A549 (cell line): Measurements from ENCODE around the gene SLC8A2. TPM values are rescaled to one million over a fixed set of nuclear protein-coding genes. Genes with fewer than 3 reads are reported as not detected.

Experiments
- ATAC-seq, 2 experiments: fragments of 200-7000 bp in 1 of 2; fragments of >200 bp in 1 of 2; cut with Nextera tagmentation in 1 of 2; cut with Tn5 transposase in 1 of 2; 3 replicates each; pipeline versions ENCODE4 v1.8.0 to v1.9.1; 2018 to 2020; ENCODE audit warnings: mild to moderate bottlenecking in 1 of 2, moderate library complexity in 1 of 2
- CTCF ChIA-PET: fragments of 300-600 bp; sonication (Branson Sonifier 250); formaldehyde crosslinking; extraction: SDS; loops from one replicate; lab custom pipeline; 2021; ENCODE audit warnings: antibody characterized with exemption, inconsistent platforms; lab: Yijun Ruan, JAX
- POLR2A ChIA-PET: fragments of 350-600 bp; formaldehyde crosslinking; extraction: SDS; loops from one replicate; lab custom pipeline; 2021; ENCODE audit warnings: antibody characterized with exemption, inconsistent platforms; lab: Yijun Ruan, JAX
- DNase-seq, 2 experiments: peaks; one replicate each; pipeline versions ENCODE4 v3.0.0 to v3.0.0-alpha.2; 2011 to 2016; ENCODE audit warnings: low read depth in 1 of 2, low spot score in 1 of 2
- FAIRE-seq: peaks from 2 replicates; lab custom pipeline; 2011; peaks lifted over from hg19 to GRCh38; lab: Jason Lieb, UNC
- H3K27ac ChIP-seq, 2 experiments: fragments of >200 bp; sonication (Bioruptor Twin); formaldehyde crosslinking; 3 replicates each; pipeline ENCODE4 v1.5.1; 2016 to 2017
- H3K4me1 ChIP-seq: fragments of >200 bp; sonication (Bioruptor Twin); formaldehyde crosslinking; 3 replicates; pipeline ENCODE4 v1.6.1; 2016
- H3K4me2 ChIP-seq: fragments of >200 bp; sonication (Bioruptor Twin); formaldehyde crosslinking; 3 replicates; pipeline ENCODE4 v1.6.1; 2016
- H3K4me3 ChIP-seq: fragments of >200 bp; sonication (Bioruptor Twin); formaldehyde crosslinking; 3 replicates; pipeline ENCODE4 v1.5.1; 2016
- H3K9me3 ChIP-seq: fragments of >200 bp; sonication (Bioruptor Twin); formaldehyde crosslinking; 3 replicates; pipeline ENCODE4 v1.6.1; 2016
- BHLHE40 ChIP-seq: IDR thresholded peaks from 2 replicates; pipeline ENCODE4 v1.6.1; 2012; ENCODE audit warnings: low read depth, low read length, inconsistent platforms
- CBX2 ChIP-seq: fragments of 200-600 bp; sonication (generic); IDR thresholded peaks from 2 replicates; pipeline ENCODE4 v1.6.1; 2016; ENCODE audit warnings: low read depth, mild to moderate bottlenecking, borderline replicate concordance
- CTCF ChIP-seq: fragments of >200 bp; sonication (Bioruptor Twin); formaldehyde crosslinking; IDR thresholded peaks from 3 replicates; pipeline ENCODE4 v1.5.1; 2016
- E2F6 ChIP-seq: IDR thresholded peaks from 2 replicates; pipeline ENCODE4 v1.6.1; 2012; ENCODE audit warnings: low read depth, borderline replicate concordance
- EHMT2 ChIP-seq: fragments of 200-600 bp; sonication (generic); IDR thresholded peaks from 2 replicates; pipeline ENCODE4 v1.6.1; 2016; ENCODE audit warnings: antibody characterized with exemption, low read depth, mild to moderate bottlenecking, moderate library complexity
- FOXS1 ChIP-seq: fragments of 250-450 bp; sonication (Bioruptor Pico); IDR thresholded peaks from 2 replicates; pipeline ENCODE4 v1.5.0; 2020; ENCODE audit warnings: mild to moderate bottlenecking, moderate library complexity
- HES2 ChIP-seq: fragments of >200 bp; sonication (Bioruptor Twin); formaldehyde crosslinking; IDR thresholded peaks from 2 replicates; pipeline ENCODE4 v1.6.1; 2016
- HMGXB4 ChIP-seq: fragments of 250-450 bp; sonication (Bioruptor Pico); IDR thresholded peaks from 2 replicates; pipeline ENCODE4 v1.5.0; 2021; ENCODE audit warnings: mild to moderate bottlenecking, moderate library complexity, borderline replicate concordance
- HOXA7 ChIP-seq: fragments of 250-450 bp; sonication (Bioruptor Pico); IDR thresholded peaks from 2 replicates; pipeline ENCODE4 v1.5.0; 2020; ENCODE audit warnings: mild to moderate bottlenecking, moderate library complexity
- HOXB5 ChIP-seq: fragments of 250-450 bp; sonication (Bioruptor Pico); IDR thresholded peaks from 2 replicates; pipeline ENCODE4 v1.5.0; 2020; ENCODE audit warnings: mild to moderate bottlenecking, moderate library complexity
- JUN ChIP-seq, 2 experiments: fragments of >200 bp; sonication (Bioruptor Twin); formaldehyde crosslinking; IDR thresholded peaks; 2 replicates in 1 of 2; 3 replicates in 1 of 2; pipeline ENCODE4 v1.6.1; 2016 to 2017
- MAFK ChIP-seq: fragments of 450-650 bp; IDR thresholded peaks from 2 replicates; pipeline ENCODE4 v1.6.1; 2014; ENCODE audit not compliant: partially characterized antibody
- MAX ChIP-seq: IDR thresholded peaks from 2 replicates; pipeline ENCODE4 v1.6.1; 2012
- NPAS2 ChIP-seq: fragments of 250-450 bp; sonication (Bioruptor Pico); IDR thresholded peaks from 2 replicates; pipeline ENCODE4 v1.8.0; 2022; ENCODE audit warnings: mild to moderate bottlenecking, moderate library complexity, borderline replicate concordance
- POLR2A ChIP-seq: IDR thresholded peaks from 2 replicates; pipeline ENCODE4 v1.6.1; 2012; ENCODE audit warnings: mild to moderate bottlenecking, low read length
- RAD21 ChIP-seq, 2 experiments: fragments of >200 bp in 1 of 2; sonication (Bioruptor Twin) in 1 of 2; formaldehyde crosslinking in 1 of 2; IDR thresholded peaks in 1 of 2; conservative IDR thresholded peaks in 1 of 2; 2 replicates in 1 of 2; 3 replicates in 1 of 2; pipeline ENCODE4 v1.6.1; 2012 to 2018; ENCODE audit warnings: inconsistent platforms in 1 of 2
- RARB ChIP-seq: fragments of 250-450 bp; sonication (Bioruptor Pico); IDR thresholded peaks from 2 replicates; pipeline ENCODE4 v1.8.0; 2021; ENCODE audit warnings: mild to moderate bottlenecking, moderate library complexity
- RCOR1 ChIP-seq: fragments of 150-350 bp; IDR thresholded peaks from 2 replicates; pipeline ENCODE4 v1.6.1; 2014; ENCODE audit warnings: antibody characterized with exemption, low read length, low read depth
- REST ChIP-seq: fragments of 200-600 bp; sonication (generic); IDR thresholded peaks from 2 replicates; pipeline ENCODE4 v1.6.1; 2016; ENCODE audit warnings: antibody characterized with exemption, mild to moderate bottlenecking, moderate library complexity
- TFCP2L1 ChIP-seq: fragments of 250-450 bp; sonication (Bioruptor Pico); IDR thresholded peaks from 2 replicates; pipeline ENCODE4 v1.5.0; 2021; ENCODE audit warnings: mild to moderate bottlenecking
- ZC3H11A ChIP-seq: fragments of 450-650 bp; IDR thresholded peaks from 2 replicates; pipeline ENCODE4 v1.6.1; 2014; ENCODE audit warnings: antibody characterized with exemption, mild to moderate bottlenecking
- WGBS: methylation state at CpG from one replicate; pipeline ENCODE4 v1.1.6; 2017; ENCODE audit errors: missing lambda C conversion rate; 5-methylcytosine and 5-hydroxymethylcytosine counted together
- polyA minus RNA-seq: library from RNA; depleted of rRNA, polyadenylated mRNA; stranded (reverse); fragments of >200 nt; gene quantifications from 2 replicates; pipeline ENCODE4 v1.2.3, GENCODE V29; 2011; rRNA and poly(A)+ RNA removed
- polyA plus RNA-seq, 4 experiments: library from polyadenylated mRNA; depleted of rRNA in 3 of 4; stranded (reverse); fragments of >200 nt; fragmentation: RNase III in 1 of 4; extraction: RNeasy Plus Mini Kit Qiagen cat#74134 plus additional on column Dnase treatment in 1 of 4; gene quantifications; 2 replicates in 3 of 4; 3 replicates in 1 of 4; pipeline ENCODE4 v1.2.3, GENCODE V29; 2011 to 2017

The SLC8A2 gene
- polyA plus RNA-seq (2011; rRNA removed), result 0.12 and 0.35 TPM in 2 replicates
- polyA plus RNA-seq (2012; cell fraction: cytosol; rRNA removed), result 0.09 and 0.23 TPM in 2 replicates
- 0.23 and 0.70 TPM in 2 replicates for polyA plus RNA-seq (2012; cell fraction: nucleus; rRNA removed)
- polyA plus RNA-seq (2017; fragmentation: RNase III; extraction: RNeasy Plus Mini Kit Qiagen cat#74134 plus additional on column Dnase treatment), result 0.15 to 0.30 TPM (median 0.17 TPM) in 3 replicates
- 1.8 and 2.3 TPM in 2 replicates for polyA minus RNA-seq

- CTCF ChIA-PET, result interaction anchor here (0.9 to 8.6 kb wide), 3 partner anchors 12 to 318 kb away, joined by 4 to 58 read pairs (median 31); partner anchors contain the start of gene KPTN
- H3K4me3 ChIP-seq, result peak within 1 kb of the TSS; percentile 41
- H3K4me2 ChIP-seq, result peak within 1 kb of the TSS; percentile 97
- FAIRE-seq (no peak), DNase-seq (peak; percentile 75 to 76), ATAC-seq (peak; percentile 17 to 56; a peak in 5 of 6 replicates)
- H3K27ac ChIP-seq, result peak within 1 kb of the TSS in 1 of 2 experiments; percentile 69; a peak in 2 of 6 replicates
- POLR2A ChIA-PET, result no interaction called here
- no peaks in the 10 kb centered on the region for H3K9me3 ChIP-seq
- WGBS, result 18% methylated on average over 17 of the region's 29 CpGs
- 0 out of 2 replicates have a peak, but pooled peaks have one; percentile 50 for TF ChIP-seq EHMT2
- TF ChIP-seq HOXA7, result no peak
- peak; percentile 89 for TF ChIP-seq REST
- TF ChIP-seq MAX, result 0 out of 2 replicates have a peak, but pooled peaks have one; percentile 24
- H3K4me1 ChIP-seq, result peaks cover 19% of the 10 kb centered on the region; the same call in 2 of the 3 replicates
These were observed at the start of gene SLC8A2 for GRCh38 chr19:47471733-47472457. Gene SLC8A2, minus strand, starts transcription at chr19:47471893. Its CDS starts 5,490 bp downstream, at chr19:47466403.

- Histone ChIP-seq H3K4me3 (no peak overlapping the region), H3K4me2 (no peak overlapping the region), H3K9me3 (no peaks in the 10 kb centered on the region), H3K27ac (no peak overlapping the region), H3K4me1 (peaks cover 12% of the 10 kb centered on the region; the same call in 2 of the 3 replicates)
- ChIA-PET POLR2A (no interaction called here), CTCF (interaction anchor here (1.2 to 4.9 kb wide), 5 partner anchors 9 to 177 kb away, joined by 5 to 24 read pairs (median 6); no protein-coding TSS in a partner anchor)
- FAIRE-seq (no peak), ATAC-seq (peak in 1 of 2 experiments; percentile 8; a peak in 1 of 6 replicates), DNase-seq (no peak)
- no peak for TF ChIP-seq POLR2A
- TF ChIP-seq HOXB5 (CRISPR knock-in tag), result no peak
- no peak for TF ChIP-seq RCOR1
- TF ChIP-seq NPAS2 (CRISPR knock-in tag), result no peak
- no peak for TF ChIP-seq MAFK
- TF ChIP-seq FOXS1, result no peak
- no peak for TF ChIP-seq CBX2
- TF ChIP-seq RAD21 (conservative IDR thresholded peaks at IDR 0.05 in 1 of 2, IDR thresholded peaks at IDR 0.05 in 1 of 2), result no peak
- 39% methylated on average over 6 of the region's 6 CpGs for WGBS
These were observed 49.1 kb upstream of the SLC8A2 start for GRCh38 chr19:47520839-47521238.

GRCh38 chr19:47520343-47520806 lies 48.7 kb upstream of the SLC8A2 start:
- H3K4me2 ChIP-seq, result no peak overlapping the region
- FAIRE-seq (no peak), ATAC-seq (no peak), DNase-seq (no peak)
- peaks cover 12% of the 10 kb centered on the region; the same call in 2 of the 3 replicates for H3K4me1 ChIP-seq
- ChIA-PET CTCF (interaction anchor here (1.0 to 4.9 kb wide), 5 partner anchors 10 to 178 kb away, joined by 3 to 24 read pairs (median 10); no protein-coding TSS in a partner anchor), POLR2A (no interaction called here)
- no peaks in the 10 kb centered on the region for H3K9me3 ChIP-seq
- H3K27ac ChIP-seq, result no peak overlapping the region
- no peak overlapping the region for H3K4me3 ChIP-seq
- 66% methylated on average over 10 of the region's 10 CpGs for WGBS
- TF ChIP-seq HOXA7 (no peak), CTCF (no peak), MAX (no peak), E2F6 (no peak), JUN (IDR thresholded peaks at IDR 0.05) (no peak), NPAS2 (CRISPR knock-in tag) (no peak), HOXB5 (CRISPR knock-in tag) (no peak), HMGXB4 (CRISPR knock-in tag) (no peak), BHLHE40 (no peak), HES2 (no peak), ZC3H11A (no peak), RARB (CRISPR knock-in tag) (no peak), TFCP2L1 (CRISPR knock-in tag) (no peak)
